ENCODE data around the gene USP35. TPM values are rescaled to one million over a fixed set of nuclear protein-coding genes. Genes with fewer than 3 reads are reported as not detected.
"Not testable (repeated sequence)": the region's sequence is repeated elsewhere in the genome, so short reads cannot be mapped to it uniquely, and the experiment has no call there.

USP35 gene
- total RNA-seq, 1 donor from 2014 or later, result 4.6 TPM

GRCh38 chr11:78221396-78222315 lies 32.9 kb downstream of the USP35 start:
- intact Hi-C loops (cut with DNase I), result no loop called here
- no peak for DNase-seq
- ATAC-seq (ENCODE audit: poor library complexity), result no peak

- ATAC-seq (ENCODE audit: poor library complexity); DNase-seq; intact Hi-C loops (cut with DNase I): not testable (repeated sequence)
Measured at GRCh38 chr11:78222726-78223125, 34.0 kb downstream of the USP35 start.

GRCh38 chr11:78223320-78223954 lies 34.7 kb downstream of the USP35 start:
- ATAC-seq (ENCODE audit: poor library complexity), result no peak
- DNase-seq, result no peak
- intact Hi-C loops (cut with DNase I), result no loop called here

DNA sequence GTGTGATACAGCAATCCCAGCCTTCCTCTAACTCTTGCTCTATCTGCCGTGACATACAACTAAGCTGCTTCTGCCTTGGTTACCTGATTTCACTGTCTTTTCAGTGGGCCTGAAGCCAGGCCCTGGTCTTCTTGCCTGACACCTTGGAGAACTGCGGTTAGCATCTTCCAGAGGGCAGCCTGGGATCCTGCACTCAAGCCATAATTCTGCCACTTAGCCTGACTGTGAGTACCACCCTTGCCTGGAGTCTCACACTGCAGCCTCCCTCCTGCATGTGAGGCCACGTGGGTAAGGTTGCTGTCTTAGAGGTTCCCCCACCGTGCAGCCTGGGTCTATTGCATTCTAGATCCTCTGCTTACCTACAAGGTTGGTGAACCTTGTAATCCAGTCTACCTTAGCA lies 35.8 kb downstream of the USP35 start:
- intact Hi-C loops (cut with DNase I), result no loop called here
- no peak for DNase-seq
- ATAC-seq (ENCODE audit: poor library complexity), result no peak

DNA sequence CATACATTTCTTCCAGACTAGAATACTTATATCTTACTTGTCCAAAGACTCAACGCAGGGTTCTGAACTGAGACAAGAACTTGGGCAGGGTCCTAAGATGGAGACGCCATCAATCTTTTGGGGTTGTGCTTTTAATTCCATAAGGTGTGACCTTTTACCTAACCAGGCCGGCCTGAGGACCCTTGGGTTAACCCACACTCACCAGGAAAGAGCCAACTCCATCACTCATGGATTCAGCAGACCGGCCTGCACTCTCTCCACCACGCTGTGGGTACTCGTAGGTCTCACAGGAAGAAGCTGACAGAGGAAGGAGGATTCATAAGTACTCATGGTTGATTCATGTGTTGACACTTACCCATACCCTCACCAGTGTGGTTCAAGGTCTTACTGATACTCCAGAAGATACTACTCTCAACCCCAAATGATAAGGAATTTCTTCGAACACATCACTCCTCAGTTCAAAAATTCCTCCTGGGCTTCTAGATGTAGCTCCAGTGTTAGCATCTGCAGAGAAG lies 36.2 kb downstream of the USP35 start:
- no peak for ATAC-seq (ENCODE audit: poor library complexity)
- DNase-seq, result no peak
- intact Hi-C loops (cut with DNase I), result loop anchor here (5.0 kb wide), 1 partner anchor 192 kb away; the partner anchor contains the start of gene GAB2

GRCh38 chr11:78226684-78227680 lies 38.3 kb downstream of the USP35 start:
- no peak for DNase-seq
- intact Hi-C loops (cut with DNase I), result loop anchor here (5.0 kb wide), 1 partner anchor 190 kb away; the partner anchor contains the start of gene GAB2
- no peak for ATAC-seq (ENCODE audit: poor library complexity)

- ATAC-seq (ENCODE audit: poor library complexity) (no peak), DNase-seq (no peak)
- intact Hi-C loops (cut with DNase I), result loop anchor here (2.0 to 5.0 kb wide), 2 partner anchors 189 to 337 kb away; partner anchors contain the start of gene GAB2
Measured at GRCh38 chr11:78227921-78228320, 39.2 kb downstream of the USP35 start.

DNA sequence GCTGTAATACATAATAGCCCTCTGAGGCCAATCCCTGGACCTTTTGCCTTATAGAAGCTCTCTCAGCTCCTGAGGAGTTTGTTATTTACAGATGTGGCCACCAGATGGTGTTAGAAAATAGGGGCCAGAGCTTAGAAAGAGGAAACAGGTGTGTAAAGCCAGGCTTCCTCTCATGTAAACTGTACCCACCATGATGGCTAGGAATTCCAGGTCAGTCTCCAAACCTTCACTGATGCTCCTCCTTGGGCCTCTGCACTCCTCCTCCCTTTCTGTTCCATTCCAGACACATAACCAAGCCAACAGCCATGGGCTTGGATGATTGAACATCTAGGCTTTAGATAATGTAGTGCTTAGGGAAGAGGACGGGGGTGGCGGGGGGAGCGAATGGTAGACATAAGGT lies 39.7 kb downstream of the USP35 start:
- intact Hi-C loops (cut with DNase I), result loop anchor here (2.0 to 5.0 kb wide), 2 partner anchors 189 to 336 kb away; partner anchors contain the start of gene GAB2
- DNase-seq (no peak), ATAC-seq (ENCODE audit: poor library complexity) (peak; percentile 69)

- DNase-seq, result no peak
- ATAC-seq (ENCODE audit: poor library complexity), result no peak
- intact Hi-C loops (cut with DNase I), result loop anchor here (2.0 to 5.0 kb wide), 2 partner anchors 188 to 336 kb away; partner anchors contain the start of gene GAB2
Measured at GRCh38 chr11:78229106-78229505, 40.4 kb downstream of the USP35 start.

GRCh38 chr11:78230161-78230877 lies 41.6 kb downstream of the USP35 start:
- ATAC-seq (ENCODE audit: poor library complexity), result peak; percentile 89
- no peak for DNase-seq
- intact Hi-C loops (cut with DNase I), result no loop called here

DNA sequence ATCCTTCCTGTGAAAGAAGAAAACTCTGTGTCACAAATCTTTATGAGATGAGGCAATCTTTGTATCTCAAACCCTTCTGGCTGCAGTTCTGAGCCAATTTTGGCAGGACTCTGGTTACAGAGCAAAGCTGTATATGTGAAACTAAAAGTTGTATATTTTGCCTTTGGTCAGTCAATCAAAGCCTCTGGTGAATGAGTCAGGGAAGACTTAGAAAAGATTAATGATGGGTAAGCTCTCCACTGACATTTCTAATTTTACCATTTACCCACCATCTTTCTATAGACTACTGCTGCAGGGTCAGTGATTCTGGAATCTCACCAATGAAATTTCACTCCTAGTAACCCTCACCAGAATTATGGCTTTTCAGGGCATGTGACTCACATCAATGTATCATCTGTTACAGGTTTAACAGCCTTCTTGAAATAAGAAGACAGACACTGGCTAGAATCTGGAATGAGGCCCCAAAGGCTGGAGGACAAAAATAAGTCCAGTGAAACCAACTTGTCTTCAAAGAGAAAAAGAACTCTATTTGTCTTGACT lies 43.3 kb downstream of the USP35 start:
- peak; percentile 7 for ATAC-seq (ENCODE audit: poor library complexity)
- intact Hi-C loops (cut with DNase I), result no loop called here
- no peak for DNase-seq

DNA sequence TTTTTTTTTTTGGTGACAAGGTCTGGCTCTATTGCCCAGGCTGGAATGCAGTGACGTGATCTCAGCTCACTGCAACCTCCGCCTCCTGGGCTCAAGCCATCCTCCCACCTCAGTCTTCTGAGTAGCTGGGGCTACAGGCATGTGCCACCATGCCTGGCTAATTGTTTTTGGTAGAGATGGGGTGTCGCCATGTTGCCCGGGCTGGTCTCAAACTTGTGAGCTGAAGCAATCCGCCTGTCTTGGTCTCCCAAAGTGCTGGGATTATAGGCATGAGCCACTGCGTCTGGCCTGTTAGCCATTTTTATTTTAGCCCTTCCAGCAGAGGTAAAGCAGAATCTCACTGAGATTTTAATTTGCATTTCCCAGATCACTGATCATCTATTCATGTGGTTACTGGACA lies 44.3 kb downstream of the USP35 start:
- DNase-seq; ATAC-seq (ENCODE audit: poor library complexity); intact Hi-C loops (cut with DNase I): not testable (repeated sequence)

DNA sequence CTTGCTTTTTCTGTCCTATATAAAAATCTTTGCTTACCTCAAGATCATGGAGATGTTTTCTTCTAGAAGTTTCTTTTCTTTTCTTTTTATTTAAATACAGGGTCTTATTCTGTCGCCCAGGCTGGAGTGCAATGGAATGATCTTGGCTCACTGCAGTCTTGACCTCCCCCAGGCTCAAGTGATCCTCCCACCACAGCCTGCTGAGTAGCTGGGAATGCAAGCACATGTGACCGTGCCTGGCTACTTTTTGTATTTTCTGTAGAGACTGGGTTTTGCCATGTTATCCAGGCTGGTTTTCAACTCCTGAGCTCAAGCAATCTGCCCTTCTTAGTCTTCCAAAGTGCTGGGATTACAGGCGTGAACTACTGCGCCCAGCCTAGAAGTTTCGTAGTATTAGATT lies 45.3 kb downstream of the USP35 start:
- intact Hi-C loops (cut with DNase I), result no loop called here
- ATAC-seq (ENCODE audit: poor library complexity) (no peak), DNase-seq (no peak)

DNA sequence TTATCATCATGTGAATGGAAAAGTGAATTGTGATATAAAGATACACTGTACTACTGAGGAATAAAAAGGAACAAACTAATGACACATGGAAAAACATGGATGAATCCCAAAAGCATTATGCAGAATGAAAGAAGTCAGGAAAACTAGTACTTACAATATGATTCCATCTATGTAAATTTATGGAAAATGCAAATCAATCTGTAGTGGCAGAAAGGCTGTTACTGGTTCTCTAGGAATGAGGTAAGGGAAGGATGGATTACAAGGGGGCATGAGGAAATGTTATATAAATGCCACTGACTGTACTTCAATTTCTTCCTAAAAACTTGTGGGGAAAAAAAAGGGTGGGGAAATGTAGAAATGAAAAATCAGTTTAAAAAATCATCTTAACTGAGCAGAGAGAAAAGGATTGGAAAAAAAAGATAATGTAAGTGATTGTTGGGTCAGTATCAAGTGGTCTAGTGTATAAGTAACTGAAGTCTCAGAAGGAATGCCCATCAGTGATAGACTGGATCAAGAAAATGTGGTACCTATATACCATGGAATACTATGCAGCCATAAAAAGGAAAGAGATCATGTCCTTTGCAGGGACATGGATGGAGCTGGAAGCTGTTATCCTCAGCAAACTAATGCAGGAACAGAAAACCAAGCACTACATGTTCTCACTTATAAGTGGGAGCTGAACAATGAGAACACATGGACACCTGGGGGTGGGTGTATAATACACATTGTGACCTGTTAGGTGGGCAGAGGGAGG lies 48.8 kb downstream of the USP35 start:
- no peak for DNase-seq
- ATAC-seq (ENCODE audit: poor library complexity), result no peak
- intact Hi-C loops (cut with DNase I), result no loop called here

- ATAC-seq (ENCODE audit: poor library complexity) (no peak), DNase-seq (no peak)
- intact Hi-C loops (cut with DNase I), result no loop called here
Measured at GRCh38 chr11:78239781-78240180, 51.1 kb downstream of the USP35 start.

- DNase-seq (no peak), ATAC-seq (ENCODE audit: poor library complexity) (no peak)
- intact Hi-C loops (cut with DNase I), result no loop called here
Measured at GRCh38 chr11:78241475-78241874, 52.8 kb downstream of the USP35 start.

GRCh38 chr11:78244080-78244479 lies 55.4 kb downstream of the USP35 start:
- no peak for DNase-seq
- intact Hi-C loops (cut with DNase I), result no loop called here
- no peak for ATAC-seq (ENCODE audit: poor library complexity)
